HepG2 (cell line): ENCODE results near the gene MND1.

Experiments
- CBX2 ChIP-seq, 2 experiments: fragments of 200-600 bp in 1 of 2; sonication (generic); formaldehyde crosslinking in 1 of 2; IDR thresholded peaks; 2 replicates each; pipeline versions ENCODE4 v1.7.0 to v1.8.1; 2018 to 2022; ENCODE audit warnings: low read depth in 2 of 2, low read length in 1 of 2, mild to moderate bottlenecking in 1 of 2, missing genetic modification reagents in 1 of 2
- CTCF ChIP-seq: sonication (generic); formaldehyde crosslinking; IDR thresholded peaks from 2 replicates; pipeline ENCODE4 v1.5.0; 2020; ENCODE audit warnings: mild to moderate bottlenecking, missing genetic modification reagents, moderate library complexity
- JUN ChIP-seq: sonication (generic); formaldehyde crosslinking; IDR thresholded peaks from 2 replicates; pipeline ENCODE4 v1.4.0; 2020; ENCODE audit warnings: mild to moderate bottlenecking, missing genetic modification reagents
- MED1 ChIP-seq: sonication (generic); formaldehyde crosslinking; IDR thresholded peaks from 2 replicates; pipeline ENCODE4 v1.4.0; 2020; ENCODE audit warnings: missing genetic modification reagents
- NR1H2 ChIP-seq: sonication (generic); formaldehyde crosslinking; IDR thresholded peaks from 2 replicates; pipeline ENCODE4 v1.8.1; 2022; ENCODE audit warnings: low read depth, missing genetic modification reagents, borderline replicate concordance
- POLR2AphosphoS5 ChIP-seq: IDR thresholded peaks from 2 replicates; pipeline ENCODE4 v1.6.1; 2012; ENCODE audit warnings: low read depth, low read length
- TAF1 ChIP-seq: sonication (generic); formaldehyde crosslinking; IDR thresholded peaks from 2 replicates; pipeline ENCODE4 v1.4.0; 2020; ENCODE audit warnings: missing genetic modification reagents
- TEAD2 ChIP-seq: sonication (generic); formaldehyde crosslinking; IDR thresholded peaks from 2 replicates; pipeline ENCODE4 v1.9.0; 2021; ENCODE audit warnings: missing genetic modification reagents
- ZNF124 ChIP-seq: sonication (generic); formaldehyde crosslinking; IDR thresholded peaks from 2 replicates; pipeline ENCODE4 v1.4.0; 2020; ENCODE audit warnings: missing genetic modification reagents
- ZNF230 ChIP-seq: sonication (generic); formaldehyde crosslinking; IDR thresholded peaks from 2 replicates; pipeline ENCODE4 v1.4.0; 2020; ENCODE audit warnings: mild to moderate bottlenecking, missing genetic modification reagents

- no peak for TF ChIP-seq POLR2AphosphoS5
- TF ChIP-seq ZNF124 (CRISPR knock-in tag): no peak
- TF ChIP-seq ZNF230 (CRISPR knock-in tag): no peak
- TF ChIP-seq MED1: no peak
- no peak for TF ChIP-seq NR1H2 (CRISPR knock-in tag)
- no peak for TF ChIP-seq CTCF
- TF ChIP-seq CBX2 (IDR thresholded peaks at IDR 0.05; ENCODE audit: low read depth, low read length): no peak
- TF ChIP-seq CBX2 (CRISPR knock-in tag; IDR thresholded peaks at IDR 0.05; ENCODE audit: low read depth): no peak
- TF ChIP-seq JUN (CRISPR knock-in tag): no peak
- no peak for TF ChIP-seq TEAD2
- no peak for TF ChIP-seq TAF1 (CRISPR knock-in tag)
Measured at GRCh38 chr4:153401501-153401900, 57.0 kb downstream of the MND1 start.
